HG03571 (cell line): ENCODE results near the gene RAB2B.
A peak's percentile ranks its signal among the peaks of the same experiment; 100 is the strongest.
"Not testable (repeated sequence)": the region's sequence is repeated elsewhere in the genome, so short reads cannot be mapped to it uniquely, and the experiment has no call there.

Source experiments
- ATAC-seq: cut with Tn5 transposase; IDR thresholded peaks from one replicate; pipeline ENCODE4 v1.9.1; 2021; ENCODE audit not compliant: unreplicated experiment

RAB2B gene

GRCh38 chr14:21494902-21495762 lies 18.4 kb upstream of the RAB2B start:
- ATAC-seq = no peak

- no peak for ATAC-seq
Measured at GRCh38 chr14:21486640-21487087, 9.9 kb upstream of the RAB2B start.

GRCh38 chr14:21476523-21476924 lies 235 bp downstream of the RAB2B start:
- ATAC-seq = peak; percentile 27

GRCh38 chr14:21475767-21476522 lies 814 bp downstream of the RAB2B start:
- no peak for ATAC-seq

DNA sequence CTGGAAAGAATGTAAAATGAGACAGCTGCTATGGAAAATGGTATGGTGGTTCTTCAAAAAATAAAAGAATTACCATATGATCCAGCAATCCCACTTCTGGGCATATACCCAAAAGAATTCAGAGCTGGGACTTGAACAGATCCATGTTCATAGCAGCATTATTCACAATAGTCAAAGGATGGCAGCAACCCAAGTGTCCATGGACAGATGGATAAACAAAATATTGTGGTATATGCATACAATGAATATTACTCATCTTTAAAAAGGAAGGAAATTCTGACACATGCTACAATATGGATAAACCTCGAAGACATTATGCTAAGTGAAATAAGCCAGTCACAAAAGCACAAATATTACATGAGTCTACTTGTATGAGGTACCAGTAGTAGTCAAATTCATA lies 9.1 kb downstream of the RAB2B start:
- no peak for ATAC-seq

- ATAC-seq = peak; percentile 94
Measured at GRCh38 chr14:21455912-21456667, 20.7 kb downstream of the RAB2B start, which contains the start of gene CHD8. Gene CHD8 (minus strand): TSS chr14:21456123. CDS start chr14:21431643, 24,480 bp downstream.

DNA sequence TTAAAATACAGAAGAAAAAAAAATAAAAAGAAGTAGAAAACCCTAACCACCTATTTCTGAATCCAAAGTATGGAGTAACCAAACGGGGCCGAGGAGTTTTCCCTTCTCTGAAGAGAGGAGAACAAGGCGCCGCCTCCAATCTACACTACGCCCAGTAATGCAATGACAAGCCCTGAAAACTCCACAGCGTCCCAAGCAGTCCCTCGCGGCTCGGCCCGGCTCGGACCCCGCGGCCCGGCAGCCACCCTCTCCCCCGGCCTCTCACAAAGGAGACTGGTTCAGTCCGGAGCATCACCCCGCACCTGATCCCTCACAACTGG lies 21.2 kb downstream of the RAB2B start:
- peak; percentile 12 for ATAC-seq

DNA sequence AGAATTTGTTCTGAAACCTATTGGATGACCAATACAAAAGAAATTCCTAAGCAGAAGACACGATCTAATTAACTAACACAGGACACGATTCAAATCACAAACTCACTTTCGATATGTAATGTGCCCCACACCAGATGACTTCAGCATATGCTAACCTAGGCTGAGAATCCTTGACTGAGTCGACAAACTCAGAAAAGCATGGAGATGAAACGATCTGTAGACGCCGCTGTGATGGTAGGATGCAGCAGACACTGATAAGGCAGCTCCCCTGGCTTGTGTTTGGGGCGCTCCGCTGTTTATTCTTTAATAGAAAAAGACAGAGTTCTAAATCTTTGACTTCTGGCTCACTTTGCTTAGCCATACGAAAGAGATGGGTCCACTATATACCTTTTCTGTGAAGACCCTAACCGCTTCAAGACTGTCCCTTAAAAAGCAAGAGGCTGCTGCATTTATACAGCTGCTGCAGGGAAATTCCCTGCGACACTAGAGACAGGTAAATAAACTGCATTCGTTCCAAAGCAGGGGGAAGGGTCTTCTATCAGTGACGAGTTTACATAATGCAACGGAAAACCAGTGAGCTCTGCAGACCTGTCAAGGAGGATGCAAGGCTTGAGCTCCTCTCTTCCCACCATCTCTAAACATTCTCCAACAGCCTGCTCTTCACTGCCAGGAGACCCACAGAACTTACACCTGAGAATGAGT lies 21.8 kb downstream of the RAB2B start:
- ATAC-seq = no peak

DNA sequence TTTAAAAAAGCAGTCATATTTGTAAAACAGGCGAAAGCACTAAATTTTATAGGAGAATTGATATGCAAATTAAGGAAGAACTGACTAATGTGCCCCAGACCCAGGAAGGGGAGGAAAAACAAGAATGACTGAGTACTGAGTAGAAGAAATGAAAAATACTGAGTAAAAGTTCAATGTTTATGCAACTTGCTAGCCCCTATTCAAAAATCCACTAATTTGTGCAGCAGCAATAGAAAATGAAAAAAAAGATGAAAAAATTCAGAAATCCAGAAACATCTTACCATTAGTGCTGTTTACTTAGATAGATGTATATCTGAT lies 26.9 kb downstream of the RAB2B start:
- ATAC-seq = no peak

DNA sequence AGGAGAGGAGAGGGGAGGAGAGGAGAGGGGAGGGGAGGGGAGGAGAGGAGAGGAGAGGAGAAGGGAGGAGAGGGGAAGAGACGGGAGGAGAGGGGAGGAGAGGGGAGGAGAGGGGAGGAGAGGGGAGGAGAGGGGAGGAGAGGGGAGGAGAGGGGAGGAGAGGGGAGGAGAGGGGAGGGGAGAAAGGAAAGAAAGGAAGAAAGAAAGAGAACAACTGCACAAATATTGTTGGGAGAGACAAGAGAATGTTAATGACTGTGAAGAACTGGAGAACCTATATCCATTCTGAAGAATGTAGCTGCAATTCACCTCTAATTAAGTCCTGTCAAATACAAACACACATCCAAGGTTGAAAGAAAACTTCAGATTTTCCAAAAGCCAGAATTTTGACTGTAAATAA lies 34.1 kb downstream of the RAB2B start:
- ATAC-seq = not testable (repeated sequence)

DNA sequence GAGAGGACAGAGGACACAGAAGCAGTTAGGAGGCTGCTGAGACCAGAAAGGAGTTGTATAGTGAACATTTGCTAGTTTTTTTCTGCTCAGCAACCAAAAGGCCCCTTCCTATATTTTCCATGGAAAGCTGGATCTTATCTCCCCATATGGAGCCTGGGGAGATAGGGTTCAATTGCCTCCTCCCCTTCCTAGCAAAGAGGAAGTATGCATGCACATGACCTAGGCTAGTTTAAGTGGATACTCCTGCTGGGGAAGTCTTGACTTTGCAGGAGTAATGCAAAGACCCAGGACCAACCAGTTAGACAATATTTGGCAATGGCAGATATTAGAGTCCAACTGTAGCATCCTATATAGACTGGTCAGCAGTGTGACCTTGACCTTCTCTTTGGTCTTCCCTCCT lies 35.9 kb downstream of the RAB2B start:
- no peak for ATAC-seq

GRCh38 chr14:21437063-21437901 lies 39.5 kb downstream of the RAB2B start:
- peak; percentile 96 for ATAC-seq

DNA sequence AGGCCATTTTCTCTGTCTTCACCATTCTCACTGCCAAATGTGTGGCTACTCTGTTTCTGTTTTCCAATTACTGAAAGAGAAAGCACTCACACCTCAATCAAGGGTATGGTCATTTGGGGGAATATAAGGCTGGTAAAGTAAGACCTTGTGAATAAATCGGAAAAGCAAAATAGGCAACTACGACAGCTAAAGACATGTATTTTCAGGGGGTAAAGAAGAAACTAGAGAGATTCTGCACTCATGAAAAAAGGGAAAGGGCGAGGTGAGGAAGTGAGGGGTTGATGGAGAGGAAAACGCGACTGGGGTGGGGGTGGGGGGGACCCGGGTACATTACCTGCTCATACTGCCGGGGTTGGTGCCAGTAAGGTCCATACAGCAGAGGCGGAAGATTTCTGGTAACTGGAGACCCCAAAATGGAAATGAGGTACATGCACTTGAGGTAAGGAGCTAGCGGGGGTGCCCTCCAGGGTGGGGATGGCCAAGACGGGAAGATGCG lies 40.1 kb downstream of the RAB2B start:
- ATAC-seq = no peak

DNA sequence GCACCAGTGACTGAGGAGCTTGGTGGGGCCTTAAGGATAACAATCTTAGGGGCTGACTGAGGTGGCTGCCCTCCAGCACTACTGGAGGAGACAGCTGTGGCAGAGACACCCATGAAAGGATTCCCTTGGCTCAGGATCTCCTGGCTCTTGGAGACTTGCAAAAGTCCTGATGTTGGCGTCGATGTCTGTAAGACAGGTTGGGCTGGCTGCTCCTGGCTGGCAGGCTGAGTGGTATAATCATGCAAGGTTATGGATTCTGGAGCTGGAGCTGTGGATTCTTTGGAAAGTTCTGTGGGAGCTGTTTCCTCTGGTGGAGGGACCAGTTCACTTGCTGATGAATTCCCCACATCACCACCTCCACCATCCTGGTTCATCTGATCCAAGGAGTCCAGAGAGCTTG lies 45.6 kb downstream of the RAB2B start:
- no peak for ATAC-seq

GRCh38 chr14:21428930-21429329 lies 47.8 kb downstream of the RAB2B start:
- no peak for ATAC-seq

- ATAC-seq = no peak
Measured at GRCh38 chr14:21426692-21427091, 50.1 kb downstream of the RAB2B start.

DNA sequence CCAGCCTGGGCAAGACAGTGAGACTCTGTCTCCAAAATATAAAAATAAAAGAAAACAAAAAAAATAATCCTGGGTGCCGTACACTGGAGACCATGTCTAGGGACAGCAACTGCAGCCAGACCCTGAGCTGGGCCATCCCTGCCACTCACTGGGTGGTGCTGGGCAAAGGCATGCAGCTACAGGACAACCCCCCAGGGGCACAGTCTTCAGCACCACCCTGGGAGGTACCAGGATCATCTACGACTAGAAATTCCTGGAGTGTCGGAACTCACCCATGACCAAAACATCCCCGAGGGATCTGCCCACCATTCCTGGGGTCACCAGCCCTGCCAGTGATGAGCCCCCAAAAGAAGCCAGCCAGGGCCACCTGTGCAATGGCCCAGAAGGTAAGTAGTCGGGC lies 57.2 kb downstream of the RAB2B start:
- ATAC-seq = no peak

DNA sequence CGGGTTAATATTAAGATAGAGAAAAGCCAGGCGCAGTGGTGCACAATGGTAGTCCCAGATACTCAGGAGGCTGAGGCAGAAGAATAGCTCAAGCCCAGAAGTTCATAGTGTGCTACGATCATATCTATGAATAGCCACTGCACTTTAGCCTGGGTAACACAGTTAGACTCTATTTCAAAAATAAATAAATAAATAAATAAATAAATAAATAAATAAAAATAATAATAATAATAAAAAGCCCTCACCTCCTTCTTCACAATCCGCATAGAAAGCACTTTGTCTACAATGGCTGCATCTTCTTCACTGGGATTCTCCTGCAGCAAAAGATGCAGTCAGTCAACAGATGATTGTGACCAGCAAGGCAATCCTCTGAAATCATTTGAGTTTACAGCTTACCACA lies 61.4 kb downstream of the RAB2B start:
- no peak for ATAC-seq

GRCh38 chr14:21414137-21414631 lies 62.6 kb downstream of the RAB2B start:
- ATAC-seq = no peak
